ENCODE measurements around the gene ADAD1.
"Not testable (repeated sequence)": the region's sequence is repeated elsewhere in the genome, so short reads cannot be mapped to it uniquely, and the experiment has no call there.

Gene ADAD1

DNA sequence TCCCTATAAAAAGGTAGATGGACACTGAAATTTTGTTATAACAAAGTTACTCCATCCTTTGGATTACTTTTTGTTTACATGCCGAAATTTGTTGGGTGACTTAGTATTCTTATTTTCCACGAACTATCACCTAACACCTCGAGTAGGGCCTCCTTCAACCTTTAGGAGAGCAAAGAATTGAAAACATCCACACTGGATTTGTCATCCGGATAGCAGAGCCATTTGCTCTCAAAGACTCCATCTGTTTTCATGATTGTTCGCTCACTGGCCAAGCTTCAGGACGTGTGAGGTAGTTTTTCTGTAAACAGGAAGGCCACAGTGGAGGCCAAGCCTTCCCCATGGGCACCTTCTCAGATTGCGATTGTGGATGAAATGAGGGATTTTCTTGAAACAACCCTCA, at the start of gene ADAD1:
Gene ADAD1, plus strand, starts transcription at position 301 of the 400 bp plus-strand sequence. CDS start 1,059 bp downstream, outside the sequence.
- DNase-seq: no peak

DNA sequence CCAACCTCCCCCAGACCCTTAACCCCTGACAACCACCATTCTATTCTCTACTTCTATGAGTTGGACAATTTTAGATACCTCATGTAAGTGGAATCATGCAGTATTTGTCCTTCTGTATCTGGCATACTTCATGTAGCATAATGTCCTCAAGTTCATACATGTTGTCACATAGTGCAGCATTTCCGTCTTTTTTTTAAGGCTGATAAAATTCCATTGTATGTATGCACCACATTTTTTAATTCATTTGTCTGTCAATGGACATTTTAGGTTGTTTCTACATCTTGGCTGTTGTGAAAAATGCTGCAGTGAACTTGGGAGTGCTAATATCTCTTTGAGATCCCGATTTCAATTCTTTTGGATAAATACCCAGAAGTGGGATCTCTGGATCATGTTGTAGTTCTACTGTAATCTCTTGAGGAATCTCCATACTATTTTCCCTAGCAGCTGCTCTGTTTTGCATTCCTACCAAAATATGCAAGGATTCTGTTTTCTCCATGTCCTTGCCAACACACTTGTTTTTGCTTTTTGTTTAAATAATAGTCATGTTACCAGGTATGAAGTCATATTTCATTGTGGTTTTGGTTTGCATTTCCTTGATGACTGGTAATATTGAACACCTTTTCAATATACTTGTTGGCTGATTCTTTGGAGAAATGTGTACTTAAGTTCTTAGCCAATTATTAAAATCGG, 48.8 kb upstream of the ADAD1 start:
- no peak for DNase-seq

GRCh38 chr4:122331195-122331594, 47.6 kb upstream of the ADAD1 start:
- no peak for DNase-seq

GRCh38 chr4:122334828-122335227, 44.0 kb upstream of the ADAD1 start:
- no peak for DNase-seq

- DNase-seq: no peak
Measured at GRCh38 chr4:122341886-122342285, 36.9 kb upstream of the ADAD1 start.

DNA sequence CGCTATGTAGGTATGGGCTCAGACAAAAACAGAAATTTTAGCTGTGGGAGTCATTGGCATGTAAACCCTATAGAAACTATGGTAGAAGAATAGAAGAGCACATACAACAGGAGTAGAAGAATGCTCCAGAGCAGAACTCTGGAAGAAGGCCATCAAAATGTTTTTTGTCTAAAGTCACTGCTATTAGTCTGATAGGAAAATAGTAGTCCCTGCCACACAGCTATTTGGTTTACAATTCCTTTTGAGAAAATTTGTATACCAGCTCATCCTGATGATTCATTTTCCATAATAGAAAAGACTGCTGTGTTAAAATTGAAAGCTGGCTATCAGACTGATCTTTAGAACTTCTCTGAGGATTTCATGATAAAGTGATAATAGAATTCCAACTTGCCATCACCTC, 32.8 kb upstream of the ADAD1 start:
- no peak for DNase-seq

DNA sequence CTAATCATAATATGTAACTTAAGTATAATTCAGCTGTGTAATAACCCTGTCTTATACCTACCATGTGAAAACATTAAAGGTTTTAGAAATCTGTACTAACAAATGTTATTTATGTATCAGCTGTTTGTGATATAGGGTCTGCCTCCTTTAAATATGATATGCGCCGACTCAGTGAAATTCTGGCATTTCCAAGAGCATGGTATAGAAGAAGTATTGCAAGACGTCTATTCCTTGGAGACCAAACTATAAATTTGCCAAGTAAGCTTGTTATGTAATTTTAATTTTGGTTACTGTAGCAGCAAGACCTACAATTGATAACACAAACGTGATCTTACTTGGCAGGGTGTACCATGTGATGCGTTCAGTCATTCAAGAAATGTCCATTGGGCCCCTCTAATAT, 32.3 kb upstream of the ADAD1 start:
- DNase-seq: no peak

GRCh38 chr4:122356317-122356808, 22.4 kb upstream of the ADAD1 start:
- DNase-seq: no peak

DNA sequence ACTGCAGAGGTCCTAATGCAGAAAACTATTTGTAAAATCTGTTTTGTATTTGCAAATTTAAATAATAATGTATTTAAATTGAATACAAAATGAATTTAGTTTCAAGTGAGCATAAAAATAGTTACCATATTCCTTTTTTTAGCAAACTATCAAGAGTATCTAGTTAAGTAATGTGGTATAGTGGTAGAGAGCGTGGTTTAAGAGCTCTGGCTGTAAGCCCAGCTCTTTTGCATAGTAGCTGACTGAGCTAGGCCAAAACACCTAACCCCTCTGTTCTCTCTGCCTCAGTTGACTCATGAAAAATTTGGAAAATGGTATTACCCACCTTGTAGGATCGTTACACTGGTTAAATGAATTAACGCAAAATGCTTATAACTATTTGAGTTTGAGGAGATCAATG, 18.1 kb upstream of the ADAD1 start:
- DNase-seq: no peak

- DNase-seq: peak in 1 of 2 experiments; percentile 6
Measured at GRCh38 chr4:122364700-122365404, 14.0 kb upstream of the ADAD1 start.

GRCh38 chr4:122368786-122369185, 10.0 kb upstream of the ADAD1 start:
- not testable (repeated sequence) for DNase-seq

DNA sequence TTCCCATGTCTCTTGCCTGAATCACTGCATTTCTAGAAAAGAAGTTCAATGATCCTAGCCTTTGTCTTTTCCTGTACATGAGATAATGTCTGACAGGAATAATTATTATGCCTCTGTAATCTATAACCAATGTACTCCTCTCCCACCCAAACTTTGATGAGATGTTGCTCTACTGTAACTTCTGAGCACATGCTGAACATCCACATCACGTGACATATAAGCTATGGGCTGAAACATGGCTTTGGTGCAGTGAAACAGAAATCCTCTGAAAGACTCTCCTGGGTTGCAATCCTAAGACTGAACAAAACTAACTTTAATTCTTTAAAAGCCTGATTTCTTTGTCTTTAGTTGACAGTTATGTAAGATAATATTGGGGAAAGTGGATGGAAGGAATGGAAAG, 1.5 kb upstream of the ADAD1 start:
- DNase-seq: no peak

GRCh38 chr4:122379239-122379638, 428 bp downstream of the ADAD1 start:
- no peak for DNase-seq

DNA sequence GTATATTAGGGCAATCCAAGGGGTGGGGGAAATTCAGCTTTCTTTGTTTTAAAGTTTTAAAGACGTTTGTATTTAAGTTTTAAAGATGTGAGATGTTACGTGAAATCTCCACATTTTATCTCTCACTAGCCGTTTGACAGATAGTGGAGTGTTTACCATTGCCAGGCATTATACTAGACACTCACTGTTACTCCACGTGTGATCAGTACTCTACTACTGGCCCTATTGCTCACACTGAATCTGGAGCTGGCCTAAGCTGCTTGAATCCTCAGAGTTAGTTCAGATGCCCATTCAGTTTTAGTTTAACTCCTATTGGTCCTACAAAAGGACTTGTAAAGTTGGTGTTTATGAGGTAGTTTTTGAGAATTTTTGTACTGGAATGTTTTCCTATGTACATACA, 4.5 kb downstream of the ADAD1 start:
- DNase-seq: no peak

DNA sequence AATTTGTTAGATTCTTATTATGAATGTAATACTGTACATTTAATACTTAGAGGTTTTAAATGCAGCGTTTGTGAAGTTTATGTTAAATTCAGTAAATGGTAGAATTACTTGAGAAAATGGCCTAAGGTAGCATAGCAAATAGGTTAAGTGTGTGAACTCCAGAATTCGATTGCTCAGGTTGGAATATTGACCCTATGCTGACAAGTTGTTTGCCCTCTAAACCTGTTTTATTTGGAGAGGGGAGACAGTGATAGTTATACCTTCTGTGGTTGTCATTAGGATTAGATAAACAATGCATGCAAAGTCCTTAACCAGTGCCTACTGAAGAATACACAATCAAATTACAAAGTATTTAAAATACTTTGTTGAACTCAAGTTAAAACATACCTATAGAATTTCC, 5.4 kb downstream of the ADAD1 start:
- no peak for DNase-seq

- DNase-seq: no peak
Measured at GRCh38 chr4:122393276-122393675, 14.5 kb downstream of the ADAD1 start.

GRCh38 chr4:122403861-122404260, 25.1 kb downstream of the ADAD1 start:
- no peak for DNase-seq

- DNase-seq: no peak
Measured at GRCh38 chr4:122412547-122412946, 33.7 kb downstream of the ADAD1 start.

GRCh38 chr4:122423246-122423645, 44.4 kb downstream of the ADAD1 start:
- no peak for DNase-seq

- no peak for DNase-seq
Measured at GRCh38 chr4:122431351-122431750, 52.5 kb downstream of the ADAD1 start.

- DNase-seq: no peak
Measured at GRCh38 chr4:122434285-122434684, 55.5 kb downstream of the ADAD1 start.

DNA sequence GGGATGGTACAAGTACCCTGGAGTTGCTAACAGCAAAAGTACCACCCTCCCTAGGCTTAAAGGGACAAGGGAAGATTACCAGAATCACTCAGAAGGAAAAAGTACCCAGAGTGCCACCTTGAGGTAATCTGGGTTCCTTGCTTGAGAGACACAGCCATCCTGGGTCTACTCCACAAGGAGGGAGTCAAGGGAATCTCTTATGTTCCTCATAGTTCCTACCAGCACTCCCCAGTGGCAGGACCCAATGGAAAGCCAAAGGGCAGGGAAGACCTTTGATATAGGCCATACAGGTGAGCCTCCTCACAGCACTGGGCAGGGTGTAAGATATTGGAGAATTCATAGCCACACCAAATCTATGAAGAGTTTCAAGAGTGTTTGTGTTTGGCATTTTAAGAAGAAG, 72.0 kb downstream of the ADAD1 start:
- peak; percentile 45 to 59 for DNase-seq

GRCh38 chr4:122453384-122453995, 74.7 kb downstream of the ADAD1 start:
- no peak for DNase-seq
